Gastrocnemius medialis (tissue), 4 donors: Measurements from ENCODE around the gene MTFMT.

Experiments
- CTCF ChIP-seq, 5 experiments: fragments of 450-650 bp in 3 of 5; fragments of 200-600 bp in 2 of 5; sonication (generic) in 2 of 5; IDR thresholded peaks in 4 of 5; conservative IDR thresholded peaks in 1 of 5; 1 replicate in 4 of 5; 2 replicates in 1 of 5; pipeline ENCODE4 v1.5.1; 2016 to 2019; ENCODE audit warnings: antibody characterized with exemption in 5 of 5, mild to moderate bottlenecking in 3 of 5, moderate library complexity in 3 of 5
- POLR2A ChIP-seq, 2 donors: fragments of 450-650 bp; IDR thresholded peaks; one replicate each; pipeline ENCODE4 v1.6.1; 2017; ENCODE audit warnings: antibody characterized with exemption in 2 of 2, mild to moderate bottlenecking in 2 of 2, moderate library complexity in 2 of 2

- TF ChIP-seq CTCF (IDR thresholded peaks at IDR 0.05 in 4 of 5, conservative IDR thresholded peaks at IDR 0.05 in 1 of 5) (no peak), POLR2A (IDR thresholded peaks at IDR 0.05) (peak; percentile 73 to 81)
Observed at GRCh38 chr15:64989416-64990167, 39.8 kb downstream of the MTFMT start, which contains the start of gene SPG21.
